GM15510 (cell line): Measurements from ENCODE around the gene DCUN1D2.

Source experiments
- POLR2A ChIP-seq: IDR thresholded peaks from 3 replicates; pipeline ENCODE4 v1.6.1; 2011; ENCODE audit warnings: borderline replicate concordance; ENCODE audit not compliant: insufficient read length; ENCODE audit errors: extremely low read depth

Gene DCUN1D2

DNA sequence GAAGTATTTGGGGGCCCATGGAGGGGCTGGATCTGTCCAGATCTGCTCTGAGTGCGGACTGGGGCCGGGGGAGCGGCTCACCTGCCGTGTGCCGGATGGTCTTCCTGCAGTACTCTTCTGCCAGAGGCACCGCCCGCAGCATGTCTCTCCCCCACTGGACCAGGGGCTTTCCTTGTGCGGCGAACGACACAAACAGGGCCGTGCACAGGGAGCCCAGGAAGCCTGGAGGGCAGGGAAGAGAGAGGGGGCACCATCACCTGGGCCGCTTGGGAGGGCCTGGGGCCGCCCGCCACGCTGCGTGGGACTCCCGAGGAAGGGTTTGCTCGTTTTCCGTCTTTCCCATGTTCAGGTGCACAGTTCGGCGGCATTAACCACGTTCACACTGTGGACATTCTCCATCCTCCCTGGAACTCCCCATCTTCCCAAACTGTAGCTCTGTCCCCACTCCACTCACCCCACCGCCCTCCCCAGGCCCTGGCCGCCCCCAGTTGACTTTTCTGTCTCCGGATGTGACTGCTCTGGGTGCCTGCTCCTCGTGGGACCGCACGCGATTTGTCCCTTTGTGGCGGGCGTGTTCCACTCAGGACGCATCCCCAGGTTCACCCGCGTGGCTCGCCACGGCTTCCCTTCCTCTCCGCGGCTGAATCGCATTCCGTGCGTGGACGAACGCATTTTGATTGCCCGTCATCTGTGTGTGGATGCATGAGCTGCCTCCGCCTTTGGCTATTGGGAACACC lies 61.5 kb downstream of the DCUN1D2 start:
- no peak for TF ChIP-seq POLR2A

- TF ChIP-seq POLR2A = no peak
Measured at GRCh38 chr13:113428469-113428865, 62.0 kb downstream of the DCUN1D2 start.

DNA sequence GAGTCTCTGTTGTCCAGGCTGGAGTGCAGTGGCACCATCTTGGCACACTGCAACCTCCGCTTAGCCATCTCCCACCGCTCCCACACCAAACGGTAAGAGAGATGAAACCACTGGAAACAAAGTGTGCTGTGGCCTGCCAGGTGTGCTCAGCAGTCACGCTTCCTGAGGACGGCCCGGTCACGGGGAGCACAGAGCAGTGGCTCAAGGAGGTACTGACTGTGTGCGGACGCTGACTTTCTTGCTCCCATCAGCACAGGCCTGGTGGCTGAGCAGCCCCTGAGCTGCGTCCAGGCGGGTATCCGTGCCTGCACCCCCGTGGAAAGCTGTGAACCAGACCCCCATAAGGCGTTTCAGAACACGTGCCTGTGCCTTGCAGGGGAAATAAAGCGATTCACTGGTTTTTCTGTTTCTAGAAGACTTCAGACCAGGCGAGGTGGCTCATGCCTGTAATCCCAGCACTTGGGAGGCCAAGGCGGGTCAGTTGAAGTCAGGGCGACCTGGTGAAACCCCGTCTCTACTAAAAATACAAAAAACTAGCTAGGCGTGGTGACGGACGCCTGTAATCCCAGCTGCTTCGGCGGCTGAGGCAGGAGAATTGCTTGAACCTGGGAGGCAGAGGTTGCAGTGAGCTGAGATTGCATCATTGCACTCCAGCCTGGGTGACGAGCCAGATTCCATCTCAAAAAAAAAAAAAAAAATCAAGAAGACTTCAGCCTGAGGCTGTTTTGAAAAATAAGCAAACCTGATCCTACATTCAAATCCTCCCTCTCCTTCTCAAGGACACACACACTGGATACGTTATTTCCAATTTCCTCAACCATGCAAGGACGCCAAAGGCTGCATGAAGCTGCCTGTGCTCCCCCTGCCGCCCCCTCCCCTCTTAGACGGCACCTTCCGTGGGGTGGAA lies 62.7 kb downstream of the DCUN1D2 start:
- no peak for TF ChIP-seq POLR2A

DNA sequence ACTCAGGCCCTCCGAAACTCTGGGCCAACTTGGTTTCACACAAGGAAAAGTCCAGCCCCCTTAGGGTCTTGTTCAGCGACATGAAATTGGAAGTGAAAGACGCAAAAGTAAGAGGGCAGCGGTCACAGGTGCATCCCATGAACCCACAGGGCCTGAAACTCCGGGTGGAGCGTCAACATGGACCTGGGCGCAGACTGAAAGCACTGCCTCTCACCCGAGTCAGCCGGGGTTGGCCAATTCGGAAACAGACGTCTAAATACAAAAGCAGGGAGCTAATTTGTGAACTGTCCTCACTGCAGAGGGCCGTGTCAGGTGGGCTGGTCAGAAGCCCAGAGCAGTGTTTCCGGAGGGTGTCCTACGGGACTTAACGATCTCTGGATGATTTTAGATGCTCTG lies 63.9 kb downstream of the DCUN1D2 start:
- no peak for TF ChIP-seq POLR2A

- no peak for TF ChIP-seq POLR2A
Measured at GRCh38 chr13:113425941-113426590, 64.4 kb downstream of the DCUN1D2 start.

DNA sequence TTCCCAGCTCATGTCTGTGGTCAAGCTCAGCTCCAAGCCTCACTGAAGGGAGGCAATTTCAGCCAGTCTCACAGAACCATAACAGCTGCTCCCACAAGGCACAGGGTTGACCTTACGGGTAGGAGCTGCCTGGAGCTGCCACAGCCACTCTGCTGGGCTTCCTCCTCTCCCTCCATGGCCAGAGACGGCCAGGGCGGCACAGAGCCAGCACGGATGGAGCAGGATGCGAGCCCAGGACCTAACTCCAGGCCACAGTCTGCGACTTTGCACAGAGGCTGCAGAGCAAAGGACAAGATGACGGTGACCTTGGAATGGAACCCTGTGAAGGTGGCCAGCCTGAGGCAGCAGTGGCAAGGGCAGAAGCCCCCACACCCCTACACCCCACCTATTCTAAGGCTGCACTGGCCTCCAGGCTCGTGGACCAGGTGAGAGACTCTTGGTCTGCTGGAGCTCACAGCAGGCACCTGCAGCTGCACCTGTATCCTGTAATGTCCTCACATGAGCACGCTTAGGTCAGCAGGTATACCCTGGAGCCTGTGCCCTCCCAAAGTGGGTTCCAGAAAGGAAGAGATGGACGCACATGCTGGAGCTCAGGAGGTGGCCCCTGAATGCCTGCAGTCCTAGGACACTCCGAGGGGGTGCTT lies 66.9 kb downstream of the DCUN1D2 start:
- TF ChIP-seq POLR2A = no peak

GRCh38 chr13:113422807-113423519 lies 67.5 kb downstream of the DCUN1D2 start:
- no peak for TF ChIP-seq POLR2A

- TF ChIP-seq POLR2A = no peak
Measured at GRCh38 chr13:113421673-113422270, 68.7 kb downstream of the DCUN1D2 start.

GRCh38 chr13:113420833-113421600 lies 69.5 kb downstream of the DCUN1D2 start:
- no peak for TF ChIP-seq POLR2A

DNA sequence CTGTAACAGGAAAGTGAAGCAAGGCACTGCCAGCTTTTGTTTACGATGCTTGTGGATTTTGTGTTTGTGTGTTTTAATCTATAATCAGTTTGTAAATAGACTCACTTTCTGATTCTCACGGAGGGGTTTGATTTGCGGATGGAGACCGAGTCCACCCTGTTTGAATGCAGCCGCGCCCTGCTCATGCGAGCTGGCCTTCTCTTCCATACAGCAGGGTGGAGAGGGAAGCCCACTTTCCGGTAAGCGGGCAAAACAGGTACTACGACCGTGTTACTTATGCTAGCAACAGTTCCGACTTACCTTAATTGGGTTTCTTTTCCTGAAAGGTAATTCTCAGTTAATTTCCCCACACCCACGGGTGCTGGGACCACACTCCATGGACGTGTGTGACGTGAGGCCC lies 70.3 kb downstream of the DCUN1D2 start:
- TF ChIP-seq POLR2A = no peak

GRCh38 chr13:113419531-113420193 lies 70.8 kb downstream of the DCUN1D2 start:
- no peak for TF ChIP-seq POLR2A

- no peak for TF ChIP-seq POLR2A
Measured at GRCh38 chr13:113418722-113419049, 71.8 kb downstream of the DCUN1D2 start.
